Peyer's patch (tissue), 4 donors: Measurements from ENCODE around the gene B4GALT1.

Experiments used
- POLR2A ChIP-seq, 2 donors: fragments of 450-650 bp; IDR thresholded peaks; one replicate each; pipeline ENCODE4 v1.5.1; 2017; ENCODE audit warnings: antibody characterized with exemption in 2 of 2, mild to moderate bottlenecking in 2 of 2, moderate library complexity in 2 of 2
- TF ChIP-seq, protein P1 (sequence below), 6 experiments: fragments of 450-650 bp in 4 of 6; fragments of 200-600 bp in 2 of 6; sonication (generic) in 1 of 6; IDR thresholded peaks; one replicate each; pipeline ENCODE4 v1.5.1; 2017 to 2019; ENCODE audit warnings: antibody characterized with exemption in 6 of 6, mild to moderate bottlenecking in 3 of 6, moderate library complexity in 1 of 6

GRCh38 chr9:33163433-33164137 lies 3.6 kb downstream of the B4GALT1 start:
- TF ChIP-seq, protein P1, sequence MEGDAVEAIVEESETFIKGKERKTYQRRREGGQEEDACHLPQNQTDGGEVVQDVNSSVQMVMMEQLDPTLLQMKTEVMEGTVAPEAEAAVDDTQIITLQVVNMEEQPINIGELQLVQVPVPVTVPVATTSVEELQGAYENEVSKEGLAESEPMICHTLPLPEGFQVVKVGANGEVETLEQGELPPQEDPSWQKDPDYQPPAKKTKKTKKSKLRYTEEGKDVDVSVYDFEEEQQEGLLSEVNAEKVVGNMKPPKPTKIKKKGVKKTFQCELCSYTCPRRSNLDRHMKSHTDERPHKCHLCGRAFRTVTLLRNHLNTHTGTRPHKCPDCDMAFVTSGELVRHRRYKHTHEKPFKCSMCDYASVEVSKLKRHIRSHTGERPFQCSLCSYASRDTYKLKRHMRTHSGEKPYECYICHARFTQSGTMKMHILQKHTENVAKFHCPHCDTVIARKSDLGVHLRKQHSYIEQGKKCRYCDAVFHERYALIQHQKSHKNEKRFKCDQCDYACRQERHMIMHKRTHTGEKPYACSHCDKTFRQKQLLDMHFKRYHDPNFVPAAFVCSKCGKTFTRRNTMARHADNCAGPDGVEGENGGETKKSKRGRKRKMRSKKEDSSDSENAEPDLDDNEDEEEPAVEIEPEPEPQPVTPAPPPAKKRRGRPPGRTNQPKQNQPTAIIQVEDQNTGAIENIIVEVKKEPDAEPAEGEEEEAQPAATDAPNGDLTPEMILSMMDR (IDR thresholded peaks at IDR 0.05) = no peak
- TF ChIP-seq POLR2A (IDR thresholded peaks at IDR 0.05) = no peak
